Thyroid gland (tissue), 4 donors: ENCODE results near the gene ZNF200.

Source experiments
- CTCF ChIP-seq, 6 experiments: fragments of 200-600 bp in 3 of 6; fragments of 450-650 bp in 3 of 6; sonication (generic) in 3 of 6; IDR thresholded peaks; one replicate each; pipeline ENCODE4 v1.5.1; 2016 to 2019; ENCODE audit warnings: antibody characterized with exemption in 6 of 6, mild to moderate bottlenecking in 2 of 6, inconsistent platforms in 1 of 6, moderate library complexity in 1 of 6
- POLR2A ChIP-seq, 2 donors: fragments of 450-650 bp; IDR thresholded peaks; one replicate each; pipeline ENCODE4 v1.6.1; 2017; ENCODE audit warnings: antibody characterized with exemption in 2 of 2, mild to moderate bottlenecking in 2 of 2, moderate library complexity in 1 of 2

GRCh38 chr16:3189869-3190268, 45.1 kb downstream of the ZNF200 start:
- no peak for TF ChIP-seq CTCF (IDR thresholded peaks at IDR 0.05)
- no peak for TF ChIP-seq POLR2A (IDR thresholded peaks at IDR 0.05)
